Subcutaneous adipose tissue (tissue), 4 donors: ENCODE results near the gene IL1RAPL2. TPM values are rescaled to one million over a fixed set of nuclear protein-coding genes. Genes with fewer than 3 reads are reported as not detected.

Experiments used
- total RNA-seq, 4 donors: library from RNA; depleted of rRNA; stranded (reverse); fragments of >200 nt; gene quantifications; one replicate each; pipeline ENCODE4 v1.1.0, GENCODE V29; 2016
- TF ChIP-seq, protein P1 (sequence below): fragments of 450-650 bp; IDR thresholded peaks from one replicate; pipeline ENCODE4 v1.5.1; 2016; ENCODE audit warnings: low read depth, mild to moderate bottlenecking, control low read depth, antibody characterized with exemption, moderate library complexity

The IL1RAPL2 gene
- total RNA-seq, 4 donors from 2014 or later, result 0.17 TPM; not detected in 3

DNA sequence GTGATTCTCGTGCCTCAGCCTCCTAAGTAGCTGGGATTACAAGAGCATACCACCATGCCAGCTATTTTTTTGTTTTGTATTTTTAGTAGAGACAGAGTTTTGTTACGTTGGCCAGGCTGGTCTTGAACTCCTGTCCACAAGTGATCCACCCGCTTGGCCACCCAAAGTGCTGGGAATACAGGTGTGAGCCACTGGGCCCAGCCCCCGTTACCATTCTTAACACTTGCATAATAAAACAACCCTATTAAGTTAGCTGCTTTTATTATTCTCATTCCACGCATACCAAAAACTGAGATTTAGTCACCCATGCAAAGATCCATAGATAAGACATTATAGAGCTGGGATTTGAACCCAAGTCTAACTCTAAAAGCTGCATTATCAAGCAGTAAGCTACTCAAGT lies 660.5 kb downstream of the IL1RAPL2 start:
- TF ChIP-seq, protein P1, sequence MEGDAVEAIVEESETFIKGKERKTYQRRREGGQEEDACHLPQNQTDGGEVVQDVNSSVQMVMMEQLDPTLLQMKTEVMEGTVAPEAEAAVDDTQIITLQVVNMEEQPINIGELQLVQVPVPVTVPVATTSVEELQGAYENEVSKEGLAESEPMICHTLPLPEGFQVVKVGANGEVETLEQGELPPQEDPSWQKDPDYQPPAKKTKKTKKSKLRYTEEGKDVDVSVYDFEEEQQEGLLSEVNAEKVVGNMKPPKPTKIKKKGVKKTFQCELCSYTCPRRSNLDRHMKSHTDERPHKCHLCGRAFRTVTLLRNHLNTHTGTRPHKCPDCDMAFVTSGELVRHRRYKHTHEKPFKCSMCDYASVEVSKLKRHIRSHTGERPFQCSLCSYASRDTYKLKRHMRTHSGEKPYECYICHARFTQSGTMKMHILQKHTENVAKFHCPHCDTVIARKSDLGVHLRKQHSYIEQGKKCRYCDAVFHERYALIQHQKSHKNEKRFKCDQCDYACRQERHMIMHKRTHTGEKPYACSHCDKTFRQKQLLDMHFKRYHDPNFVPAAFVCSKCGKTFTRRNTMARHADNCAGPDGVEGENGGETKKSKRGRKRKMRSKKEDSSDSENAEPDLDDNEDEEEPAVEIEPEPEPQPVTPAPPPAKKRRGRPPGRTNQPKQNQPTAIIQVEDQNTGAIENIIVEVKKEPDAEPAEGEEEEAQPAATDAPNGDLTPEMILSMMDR, result no peak

DNA sequence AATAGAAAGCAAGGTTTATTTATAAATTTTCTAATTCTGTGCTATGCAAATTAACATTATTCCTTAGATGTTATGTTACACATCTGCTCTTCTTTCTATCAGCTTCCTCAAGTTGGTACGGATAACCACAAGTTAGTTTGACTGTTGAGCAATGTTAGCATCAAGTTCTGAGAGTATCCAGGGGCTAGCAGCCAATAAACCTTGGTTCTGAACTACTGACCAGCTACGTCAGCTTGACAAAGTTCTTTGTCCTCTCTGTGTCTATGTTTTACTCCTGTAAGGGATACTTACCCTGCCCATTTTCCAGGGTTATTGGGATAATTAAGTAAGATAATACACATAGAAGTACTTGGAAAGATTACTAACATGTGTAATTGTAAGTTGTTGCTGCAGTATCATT lies 662.6 kb downstream of the IL1RAPL2 start:
- TF ChIP-seq, protein P1, result no peak

DNA sequence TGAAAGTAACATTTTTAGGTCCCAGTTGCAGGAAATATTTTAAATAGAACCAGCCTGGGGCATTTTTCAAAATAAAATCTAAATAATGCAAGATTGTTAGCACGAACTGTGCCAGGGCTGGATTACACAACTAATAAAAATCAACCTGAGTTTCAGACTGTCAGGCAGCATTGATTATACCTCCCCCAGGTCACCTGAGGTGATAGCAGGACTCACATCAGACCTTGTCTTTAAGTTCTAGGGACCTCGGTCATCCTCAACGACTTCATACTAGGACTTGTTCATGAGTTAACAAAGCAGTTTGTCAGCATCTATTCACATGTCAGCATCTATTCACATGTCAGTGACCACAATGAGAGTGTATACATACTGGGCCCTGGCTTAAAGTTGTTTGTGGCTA lies 663.1 kb downstream of the IL1RAPL2 start:
- TF ChIP-seq, protein P1, result no peak

DNA sequence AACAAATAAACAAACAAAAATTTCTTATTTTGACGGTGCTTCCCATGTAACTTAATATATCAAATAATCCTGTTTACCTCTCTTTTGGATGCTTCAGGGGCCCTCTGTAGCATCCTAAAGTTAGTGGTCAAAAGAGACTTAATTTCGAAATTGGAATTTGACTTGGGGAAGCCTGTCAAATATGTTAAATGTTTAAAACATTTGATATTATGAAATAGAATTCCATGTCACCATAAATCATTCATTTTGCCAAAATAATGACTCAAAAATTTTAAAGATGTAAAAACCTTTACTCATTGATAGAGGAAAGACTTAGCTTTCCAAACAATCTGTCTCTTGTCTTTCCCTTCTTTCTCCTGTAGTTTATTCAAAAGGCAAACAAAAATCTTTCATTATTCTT lies 675.1 kb downstream of the IL1RAPL2 start:
- TF ChIP-seq, protein P1, result no peak

DNA sequence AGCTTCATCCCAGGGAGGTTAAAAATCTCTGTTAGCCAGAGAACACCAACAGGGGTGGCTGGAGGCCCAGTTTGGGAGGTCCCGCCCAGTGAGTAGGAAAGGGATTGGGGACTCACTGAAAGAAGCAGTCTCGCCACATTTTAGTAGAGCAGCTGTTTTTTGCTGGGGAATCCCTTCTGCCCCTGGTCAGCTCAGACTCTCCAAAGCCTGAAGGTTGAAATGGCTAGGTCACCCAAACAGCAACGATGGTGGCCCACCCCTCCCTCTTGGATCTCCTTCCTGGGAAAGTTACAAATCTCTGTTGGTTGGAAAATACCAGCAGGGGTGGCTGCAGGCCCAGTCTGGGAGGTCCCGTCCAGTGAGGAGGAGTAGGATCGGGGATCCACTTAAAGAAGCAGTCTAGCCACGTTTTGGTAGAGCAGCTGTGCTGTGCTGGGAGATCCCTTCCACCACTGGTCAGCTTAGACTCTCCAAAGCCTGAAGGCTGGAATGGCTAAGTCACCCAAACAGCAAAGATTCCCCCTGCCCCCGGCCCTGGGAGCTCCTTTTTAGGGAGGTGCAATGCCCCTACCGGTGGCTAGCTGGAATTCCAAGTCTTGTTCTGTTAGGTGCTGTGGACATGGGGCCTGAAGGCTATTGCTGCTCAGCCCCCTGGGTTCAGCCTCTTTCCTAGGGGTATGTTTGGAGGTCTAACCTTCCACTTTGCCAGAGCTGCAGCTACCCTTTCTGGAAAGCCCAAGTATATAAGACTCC lies 694.5 kb downstream of the IL1RAPL2 start:
- TF ChIP-seq, protein P1, result no peak

DNA sequence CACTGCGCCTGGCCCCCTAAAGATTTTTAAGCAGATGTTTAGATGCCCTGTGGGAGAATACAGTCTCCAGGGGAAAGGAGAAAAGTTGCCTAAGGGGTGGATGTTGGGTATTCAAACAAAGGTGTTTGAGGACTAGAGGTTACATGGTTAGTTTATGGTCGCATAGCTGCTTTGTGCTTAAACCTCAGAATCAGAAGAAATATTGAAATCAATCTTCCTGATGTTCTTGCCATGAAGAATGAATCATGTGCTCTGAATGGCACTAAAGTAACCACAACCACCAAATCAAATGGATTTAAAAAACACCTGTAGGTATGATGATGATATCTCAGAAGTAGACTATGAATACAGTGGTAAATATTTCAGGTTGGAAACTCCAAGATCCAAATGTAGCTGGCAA lies 697.2 kb downstream of the IL1RAPL2 start:
- TF ChIP-seq, protein P1, result no peak

DNA sequence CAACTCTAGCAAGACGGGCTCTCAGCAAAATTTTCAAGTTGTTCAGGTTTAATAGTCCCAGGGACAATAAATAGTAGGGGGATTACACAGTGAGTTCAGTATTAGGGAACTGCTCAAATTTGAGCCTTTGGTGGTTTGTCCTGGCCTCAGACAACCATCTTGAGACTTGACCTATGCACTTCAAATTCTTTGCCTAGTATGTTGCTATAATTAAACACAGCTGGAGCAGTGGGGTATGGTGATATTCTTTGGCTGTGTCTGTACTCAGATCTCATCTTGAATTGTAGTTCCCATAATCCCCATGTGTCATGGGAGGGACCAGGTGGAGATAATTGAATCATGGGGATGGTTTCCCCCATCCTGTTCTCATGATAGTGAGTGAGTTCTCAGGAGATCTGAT lies 697.8 kb downstream of the IL1RAPL2 start:
- TF ChIP-seq, protein P1, result no peak
